GM12875 (cell line): Measurements from ENCODE around the gene PLCB1.

Experiments used
- H3K4me3 ChIP-seq: one replicate; pipeline ENCODE4 v1.5.1; 2011; ENCODE audit warnings: low read depth, low read length, control low read depth
- CTCF ChIP-seq: IDR thresholded peaks from 2 replicates; pipeline ENCODE4 v1.5.1; 2011; ENCODE audit warnings: low read depth, mild to moderate bottlenecking, control low read depth, inconsistent platforms, low read length, moderate library complexity, borderline replicate concordance; ENCODE audit not compliant: insufficient read depth

PLCB1 gene

GRCh38 chr20:8780915-8781314, 648.8 kb downstream of the PLCB1 start:
- no peak for TF ChIP-seq CTCF
- no peak overlapping the region for H3K4me3 ChIP-seq

GRCh38 chr20:8782804-8783203, 650.7 kb downstream of the PLCB1 start:
- no peak overlapping the region for H3K4me3 ChIP-seq
- TF ChIP-seq CTCF, result no peak

GRCh38 chr20:8783734-8784133, 651.7 kb downstream of the PLCB1 start:
- no peak for TF ChIP-seq CTCF
- no peak overlapping the region for H3K4me3 ChIP-seq

GRCh38 chr20:8786383-8786782, 654.3 kb downstream of the PLCB1 start:
- TF ChIP-seq CTCF, result no peak
- H3K4me3 ChIP-seq, result no peak overlapping the region

GRCh38 chr20:8787090-8787489, 655.0 kb downstream of the PLCB1 start:
- no peak overlapping the region for H3K4me3 ChIP-seq
- TF ChIP-seq CTCF, result no peak

- no peak for TF ChIP-seq CTCF
- no peak overlapping the region for H3K4me3 ChIP-seq
Measured at GRCh38 chr20:8788275-8788674, 656.2 kb downstream of the PLCB1 start.

GRCh38 chr20:8788831-8789230, 656.8 kb downstream of the PLCB1 start:
- TF ChIP-seq CTCF, result no peak
- no peak overlapping the region for H3K4me3 ChIP-seq
